GM12801 (cell line): ENCODE results near the gene KCNN2.

Source experiments
- CTCF ChIP-seq: IDR thresholded peaks from one replicate; pipeline ENCODE4 v1.5.1; 2011; ENCODE audit warnings: control low read depth; ENCODE audit not compliant: insufficient read length; ENCODE audit errors: extremely low read depth

The KCNN2 gene

GRCh38 chr5:114412510-114413171, 50.8 kb downstream of the KCNN2 start:
- TF ChIP-seq CTCF = no peak

- TF ChIP-seq CTCF = no peak
These were observed 53.9 kb downstream of the KCNN2 start for GRCh38 chr5:114415760-114416159.

GRCh38 chr5:114416254-114416653, 54.4 kb downstream of the KCNN2 start:
- TF ChIP-seq CTCF = no peak

- TF ChIP-seq CTCF = no peak
These were observed 55.6 kb downstream of the KCNN2 start for GRCh38 chr5:114417519-114417918.

GRCh38 chr5:114418176-114419066, 56.6 kb downstream of the KCNN2 start:
- no peak for TF ChIP-seq CTCF

GRCh38 chr5:114419067-114419388, 57.2 kb downstream of the KCNN2 start:
- TF ChIP-seq CTCF = no peak

- TF ChIP-seq CTCF = no peak
These were observed 58.1 kb downstream of the KCNN2 start for GRCh38 chr5:114419959-114420358.
